HG03439 (cell line): ENCODE data around the gene PRDM16.
"Not testable (repeated sequence)": the region's sequence is repeated elsewhere in the genome, so short reads cannot be mapped to it uniquely, and the experiment has no call there.

ENCODE experiments used
- ATAC-seq: cut with Tn5 transposase; IDR thresholded peaks from one replicate; pipeline ENCODE4 v1.9.1; 2021; ENCODE audit warnings: mild to moderate bottlenecking, moderate library complexity; ENCODE audit not compliant: unreplicated experiment

The PRDM16 gene

GRCh38 chr1:3159121-3159520, 90.1 kb downstream of the PRDM16 start:
- ATAC-seq, result no peak

GRCh38 chr1:3159996-3160395, 91.0 kb downstream of the PRDM16 start:
- no peak for ATAC-seq

DNA sequence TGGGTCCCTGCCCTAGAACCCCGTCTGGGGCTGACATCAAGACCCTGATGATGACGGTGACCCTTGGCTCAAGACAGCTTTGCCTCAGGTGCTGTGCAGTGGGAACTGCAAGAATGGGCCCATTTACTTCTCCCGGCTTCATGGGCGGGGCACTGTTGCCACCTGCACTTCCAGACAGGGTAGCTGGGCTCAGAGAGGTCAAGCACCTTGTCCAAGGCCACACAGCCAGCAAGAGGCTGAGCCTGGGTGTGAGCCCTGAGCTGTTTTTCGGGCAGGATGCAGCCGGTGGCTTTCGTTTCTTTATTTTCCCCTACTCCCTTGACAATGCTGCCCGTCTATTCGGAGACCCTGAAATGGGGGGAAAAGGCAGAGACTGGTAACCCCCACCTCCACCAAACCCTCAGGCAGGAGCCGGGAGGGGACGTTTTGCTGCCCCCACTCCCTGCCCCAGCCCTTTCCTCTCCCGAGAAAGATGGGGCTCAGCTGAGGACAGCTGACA, 91.7 kb downstream of the PRDM16 start:
- no peak for ATAC-seq

GRCh38 chr1:3161176-3161840, 92.3 kb downstream of the PRDM16 start:
- no peak for ATAC-seq

DNA sequence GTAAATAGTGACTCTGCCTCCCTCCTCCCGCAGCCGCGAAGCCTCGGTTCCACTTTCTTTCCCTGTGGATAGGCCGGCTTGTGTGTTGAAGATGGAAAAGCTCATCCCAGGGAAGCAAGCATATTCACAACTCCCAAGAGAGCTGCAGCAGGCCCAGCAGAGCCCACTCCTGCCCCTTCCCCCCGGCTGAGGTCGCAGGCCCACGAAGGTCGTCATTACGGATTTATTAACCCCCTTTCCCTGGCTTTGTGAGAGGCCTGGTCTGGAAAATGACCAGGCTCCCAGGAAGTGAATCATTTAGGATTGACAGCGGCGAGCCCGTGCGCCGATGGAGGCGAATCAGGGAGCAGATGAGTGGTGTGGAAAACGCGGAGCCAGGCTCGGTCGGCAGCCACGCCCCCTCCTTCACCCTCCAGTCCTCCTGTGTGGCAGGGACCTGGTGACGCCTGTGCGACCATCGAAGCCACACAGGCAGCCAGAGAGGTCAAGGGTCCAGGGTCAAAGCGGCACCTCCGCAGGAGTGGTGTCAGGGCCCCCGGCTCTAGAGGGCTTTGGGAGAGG, 93.4 kb downstream of the PRDM16 start:
- no peak for ATAC-seq

GRCh38 chr1:3163356-3163755, 94.4 kb downstream of the PRDM16 start:
- no peak for ATAC-seq

- no peak for ATAC-seq
These were observed 95.7 kb downstream of the PRDM16 start for GRCh38 chr1:3164671-3165070.

DNA sequence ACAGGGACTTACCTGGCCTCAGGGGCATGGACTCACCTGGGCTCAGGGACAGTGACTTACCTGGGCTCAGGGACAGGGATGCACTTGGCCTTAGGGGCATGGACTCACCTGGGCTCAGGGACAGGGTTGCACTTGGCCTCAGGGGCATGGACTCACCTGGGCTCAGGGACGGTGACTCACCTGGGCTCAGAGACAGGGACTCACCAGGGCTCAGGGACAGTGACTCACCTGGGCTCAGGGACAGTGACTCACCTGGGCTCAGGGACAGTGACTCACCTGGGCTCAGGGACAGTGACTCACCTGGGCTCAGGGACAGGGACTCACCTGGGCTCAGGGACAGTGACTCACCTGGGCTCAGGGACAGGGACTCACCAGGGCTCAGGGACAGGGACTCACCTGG, 96.2 kb downstream of the PRDM16 start:
- not testable (repeated sequence) for ATAC-seq

GRCh38 chr1:3166206-3166918, 97.4 kb downstream of the PRDM16 start:
- ATAC-seq, result no peak

DNA sequence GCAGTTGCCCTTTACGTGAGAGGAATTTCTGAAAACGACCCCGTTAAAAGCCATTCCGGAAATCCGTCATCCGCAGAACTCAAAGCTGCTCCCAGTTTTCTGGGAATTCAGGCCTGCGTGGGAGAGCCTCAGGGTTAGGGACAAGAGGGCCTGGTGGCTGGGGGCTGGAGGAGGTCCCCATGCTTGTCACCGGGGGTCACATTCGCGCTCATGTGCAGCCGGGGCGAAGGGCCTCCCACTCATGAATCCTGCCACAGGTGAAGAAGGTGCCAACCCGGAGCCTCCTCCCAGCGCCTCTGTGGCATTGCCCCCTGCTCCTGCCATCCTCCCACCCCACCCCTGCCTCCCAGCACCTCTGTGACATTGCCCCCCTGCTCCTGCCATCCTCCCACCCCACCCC, 98.3 kb downstream of the PRDM16 start:
- no peak for ATAC-seq

DNA sequence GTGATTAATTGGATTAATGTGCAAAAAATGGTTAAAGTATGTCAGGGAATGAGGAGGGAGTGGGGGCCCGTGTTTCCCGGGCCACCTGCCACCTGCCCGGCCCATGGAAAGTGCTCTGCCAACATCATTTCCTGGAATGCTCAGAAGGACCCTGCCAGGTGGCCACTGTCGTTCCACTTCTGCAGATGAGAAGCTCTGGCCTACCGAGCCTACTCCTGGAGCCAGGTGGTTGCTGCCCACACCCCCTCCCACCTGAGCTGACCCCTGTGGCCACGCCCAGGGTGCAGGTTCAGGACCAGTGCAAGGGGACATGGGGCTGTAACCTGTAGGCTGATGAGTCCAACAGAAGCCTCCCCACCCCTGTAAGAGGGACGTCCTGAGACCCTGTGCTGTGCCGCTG, 99.7 kb downstream of the PRDM16 start:
- no peak for ATAC-seq

DNA sequence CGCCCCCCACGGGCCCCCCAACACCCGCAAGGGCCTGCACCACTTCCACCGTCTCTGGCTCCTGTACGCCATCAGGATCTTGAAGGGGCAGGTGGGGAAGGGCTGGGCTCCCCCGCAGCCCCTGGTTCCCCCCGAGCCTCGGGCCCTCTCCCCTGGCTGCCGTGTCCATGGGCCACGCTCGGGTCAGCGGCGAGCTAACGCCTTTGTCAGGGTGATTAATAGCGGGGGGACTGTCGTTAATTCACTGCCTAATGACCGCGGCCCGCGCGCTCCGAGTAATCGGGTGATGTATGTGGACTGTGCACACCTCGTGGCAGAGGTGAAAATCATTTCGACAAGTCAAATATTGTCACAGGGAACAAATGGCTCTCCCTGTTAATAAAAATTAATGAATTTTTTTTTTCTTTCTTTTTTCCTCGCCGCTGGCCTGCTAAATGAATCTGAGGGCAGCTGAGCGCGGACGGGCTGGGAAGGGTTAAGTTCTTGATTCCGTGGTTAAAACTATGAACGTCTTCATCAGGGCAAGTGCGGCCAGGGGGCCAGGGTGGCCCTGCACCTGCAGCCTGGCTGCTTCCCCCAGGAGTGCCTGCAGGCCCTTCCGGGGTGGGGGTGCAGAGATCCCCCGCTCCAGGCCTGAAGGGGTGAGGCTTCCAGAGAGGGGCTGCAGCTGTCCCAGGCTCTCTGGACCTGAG, 100.8 kb downstream of the PRDM16 start:
- no peak for ATAC-seq

DNA sequence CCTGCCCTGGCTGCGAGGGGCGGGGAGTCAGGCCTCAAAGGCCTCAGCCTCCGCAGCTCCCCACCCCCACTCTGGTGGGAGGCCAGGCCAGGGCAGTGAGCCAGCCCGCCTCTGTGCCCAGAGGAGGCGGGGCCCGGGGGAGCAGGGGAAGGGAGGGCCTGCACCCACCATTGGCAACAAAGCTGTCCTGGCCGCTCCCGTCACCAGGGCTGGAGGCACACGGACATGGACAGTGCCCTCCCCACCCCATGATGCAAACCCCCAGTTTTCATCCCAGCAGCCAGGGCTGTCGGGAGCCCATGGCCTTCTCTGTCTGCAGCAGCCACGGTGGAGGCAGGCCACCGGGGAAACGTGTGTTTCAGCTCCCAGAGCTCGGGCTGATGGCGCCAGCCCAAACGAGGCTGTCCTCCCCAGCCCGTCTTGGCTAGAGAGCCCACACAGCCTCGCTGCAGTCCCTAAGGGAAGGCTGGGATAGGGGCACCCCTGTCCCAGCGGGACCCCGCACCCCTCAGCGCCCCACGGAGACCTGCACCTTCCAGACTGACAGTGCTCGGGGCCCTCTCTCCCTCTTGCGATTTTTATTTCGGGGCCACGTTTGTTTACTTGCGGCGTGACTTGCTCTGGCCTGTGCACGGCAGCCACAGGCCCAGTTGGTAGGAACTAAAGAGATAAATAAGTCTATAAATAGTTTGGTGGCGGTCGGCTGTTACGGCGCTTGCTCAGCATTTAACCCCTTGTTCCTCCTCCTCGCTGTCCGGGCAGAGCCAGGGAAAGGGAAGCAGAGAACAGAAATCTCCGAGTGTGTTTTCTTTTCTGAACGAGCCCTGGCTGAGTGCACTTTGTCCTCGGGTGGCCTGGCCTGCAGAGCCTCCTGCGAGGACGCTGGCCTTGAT, 101.8 kb downstream of the PRDM16 start:
- no peak for ATAC-seq

- no peak for ATAC-seq
These were observed 102.8 kb downstream of the PRDM16 start for GRCh38 chr1:3171761-3172160.

GRCh38 chr1:3172431-3173380, 103.7 kb downstream of the PRDM16 start:
- ATAC-seq, result no peak

GRCh38 chr1:3173381-3173980, 104.5 kb downstream of the PRDM16 start:
- no peak for ATAC-seq

DNA sequence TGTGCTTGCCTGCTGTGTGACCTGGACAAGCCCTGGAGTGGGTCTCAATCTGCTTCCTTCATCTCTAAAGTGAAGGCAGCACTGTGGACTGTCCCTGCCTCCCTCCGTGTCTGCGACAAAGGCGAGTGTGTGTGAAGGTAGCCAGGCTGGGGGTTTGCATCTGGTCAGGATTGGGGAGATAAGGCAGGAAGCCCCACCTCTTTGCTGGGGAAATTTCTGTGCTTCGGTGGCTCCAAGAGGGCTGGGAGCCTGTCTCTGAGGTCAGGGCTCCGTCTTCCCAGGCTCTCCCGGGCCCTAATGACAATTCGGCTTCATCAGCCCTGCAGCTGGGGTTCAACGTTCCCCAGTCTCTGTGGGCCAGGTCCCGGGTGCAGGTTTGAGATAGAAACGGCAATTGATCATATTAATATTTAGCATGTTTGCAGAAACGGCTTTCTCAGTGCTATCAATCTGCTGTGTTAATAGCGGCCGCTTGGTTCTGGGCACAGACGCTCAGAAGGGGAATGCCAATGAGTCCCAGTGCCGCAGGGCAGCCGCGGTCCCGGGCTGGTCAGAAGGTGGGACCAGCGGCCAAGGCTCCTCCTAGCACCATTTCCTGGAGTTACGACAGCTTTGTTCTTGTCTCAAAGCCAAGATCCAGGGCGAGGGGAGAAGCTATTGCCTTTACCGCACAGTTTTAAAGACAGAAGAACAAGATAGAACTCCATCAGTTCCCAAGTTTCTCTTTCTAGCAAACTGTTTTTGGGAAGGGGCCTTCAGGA, 105.7 kb downstream of the PRDM16 start:
- ATAC-seq, result no peak

- no peak for ATAC-seq
These were observed 106.5 kb downstream of the PRDM16 start for GRCh38 chr1:3175486-3175885.
